ENCODE data around the gene ATF6.

Gene ATF6

DNA sequence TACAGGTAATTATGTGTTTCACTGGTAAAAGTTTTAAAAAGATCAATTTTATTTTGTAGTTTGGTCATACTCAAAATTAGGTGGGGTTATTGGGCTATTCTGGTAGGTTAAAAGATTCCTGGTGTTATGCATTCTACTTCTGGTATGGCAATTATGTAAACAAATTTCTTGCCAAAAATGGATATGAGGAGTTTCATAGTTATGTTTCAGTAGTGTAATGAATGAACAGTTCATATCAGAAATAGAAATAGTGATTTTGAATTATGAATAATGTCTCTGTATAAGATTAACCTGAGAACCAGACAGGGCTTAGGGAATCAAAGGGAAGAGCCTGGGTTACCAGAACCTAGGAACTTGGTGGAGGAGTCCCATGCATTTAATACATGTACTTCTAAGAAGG is 15.9 kb downstream of the ATF6 start:
- DNase-seq (ENCODE audit: low read depth) = no peak
- TF ChIP-seq, protein P1, sequence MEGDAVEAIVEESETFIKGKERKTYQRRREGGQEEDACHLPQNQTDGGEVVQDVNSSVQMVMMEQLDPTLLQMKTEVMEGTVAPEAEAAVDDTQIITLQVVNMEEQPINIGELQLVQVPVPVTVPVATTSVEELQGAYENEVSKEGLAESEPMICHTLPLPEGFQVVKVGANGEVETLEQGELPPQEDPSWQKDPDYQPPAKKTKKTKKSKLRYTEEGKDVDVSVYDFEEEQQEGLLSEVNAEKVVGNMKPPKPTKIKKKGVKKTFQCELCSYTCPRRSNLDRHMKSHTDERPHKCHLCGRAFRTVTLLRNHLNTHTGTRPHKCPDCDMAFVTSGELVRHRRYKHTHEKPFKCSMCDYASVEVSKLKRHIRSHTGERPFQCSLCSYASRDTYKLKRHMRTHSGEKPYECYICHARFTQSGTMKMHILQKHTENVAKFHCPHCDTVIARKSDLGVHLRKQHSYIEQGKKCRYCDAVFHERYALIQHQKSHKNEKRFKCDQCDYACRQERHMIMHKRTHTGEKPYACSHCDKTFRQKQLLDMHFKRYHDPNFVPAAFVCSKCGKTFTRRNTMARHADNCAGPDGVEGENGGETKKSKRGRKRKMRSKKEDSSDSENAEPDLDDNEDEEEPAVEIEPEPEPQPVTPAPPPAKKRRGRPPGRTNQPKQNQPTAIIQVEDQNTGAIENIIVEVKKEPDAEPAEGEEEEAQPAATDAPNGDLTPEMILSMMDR (conservative IDR thresholded peaks at IDR 0.05; ENCODE audit: control insufficient read depth, insufficient read depth, low read depth, low read length) = no peak
- no peak overlapping the region for H3K4me3 ChIP-seq (ENCODE audit: control insufficient read depth, low read depth, low read length)

DNA sequence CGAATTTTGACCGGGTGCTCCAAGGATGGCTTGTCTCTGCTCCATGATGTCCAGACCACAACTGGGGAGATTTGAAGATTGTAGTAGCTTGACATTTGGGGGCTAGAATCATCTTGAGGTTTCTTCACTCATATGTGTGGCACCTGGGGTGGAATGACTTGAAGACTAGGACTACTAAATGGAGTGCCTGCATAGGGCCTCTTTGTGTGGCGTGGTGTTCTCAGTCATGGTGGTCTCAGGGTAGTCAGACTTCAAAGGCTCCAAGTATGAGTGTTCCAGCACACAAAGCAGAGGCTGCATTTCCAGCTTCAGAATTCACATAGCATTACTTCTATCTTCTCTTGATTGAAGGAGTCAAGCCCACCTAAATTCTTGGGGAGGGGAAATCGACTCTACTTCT is 16.8 kb downstream of the ATF6 start:
- no peak for DNase-seq (ENCODE audit: low read depth)
- H3K4me3 ChIP-seq (ENCODE audit: control insufficient read depth, low read depth, low read length) = no peak overlapping the region
- TF ChIP-seq, protein P1 (conservative IDR thresholded peaks at IDR 0.05; ENCODE audit: control insufficient read depth, insufficient read depth, low read depth, low read length) = no peak

DNA sequence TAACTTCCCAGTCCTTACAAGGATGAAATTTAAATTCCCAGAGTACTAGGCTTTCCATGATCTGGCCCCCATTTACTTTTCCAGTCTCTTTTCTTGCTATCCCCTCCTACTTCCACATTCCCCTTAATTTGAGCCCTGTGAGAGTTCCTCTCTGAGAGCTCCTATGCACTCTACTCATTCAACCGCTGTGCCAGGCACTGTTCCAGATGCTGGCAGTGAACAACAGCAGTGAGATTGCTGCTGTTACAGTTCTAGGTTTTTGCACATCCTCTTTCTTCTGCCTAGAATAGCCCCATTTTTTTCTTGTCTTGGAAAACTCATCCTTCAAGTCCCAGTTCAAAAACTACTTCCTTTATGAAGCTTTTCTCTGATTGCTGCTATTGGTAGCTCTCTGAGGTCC is 18.8 kb downstream of the ATF6 start:
- H3K4me3 ChIP-seq (ENCODE audit: control insufficient read depth, low read depth, low read length) = no peak overlapping the region
- no peak for DNase-seq (ENCODE audit: low read depth)
- TF ChIP-seq, protein P1 (conservative IDR thresholded peaks at IDR 0.05; ENCODE audit: control insufficient read depth, insufficient read depth, low read depth, low read length) = no peak

DNA sequence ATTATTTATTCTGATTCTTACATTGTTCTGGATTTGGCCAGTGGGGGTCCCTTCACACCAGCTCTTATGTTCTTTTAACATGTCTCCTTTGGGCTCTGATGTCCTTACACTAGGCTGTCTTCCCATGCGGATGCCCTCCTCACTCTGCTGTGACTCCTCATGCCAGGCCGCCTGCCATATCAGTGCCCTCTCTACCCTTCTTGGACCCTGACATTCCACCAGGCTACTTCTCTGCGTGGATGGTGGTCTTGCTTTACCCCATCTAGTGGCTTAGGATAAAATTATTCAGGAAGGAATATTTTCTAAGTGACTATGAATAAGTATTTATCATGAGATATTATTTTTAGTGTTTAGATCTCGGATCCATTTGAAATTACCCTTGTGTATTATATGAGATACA is 21.2 kb downstream of the ATF6 start:
- no peak overlapping the region for H3K4me3 ChIP-seq (ENCODE audit: control insufficient read depth, low read depth, low read length)
- no peak for DNase-seq (ENCODE audit: low read depth)

GRCh38 chr1:161790587-161791317 is 24.6 kb downstream of the ATF6 start:
- DNase-seq (ENCODE audit: low read depth) = peak; percentile 27
- no peak overlapping the region for H3K4me3 ChIP-seq (ENCODE audit: control insufficient read depth, low read depth, low read length)
- TF ChIP-seq, protein P1 (conservative IDR thresholded peaks at IDR 0.05; ENCODE audit: control insufficient read depth, insufficient read depth, low read depth, low read length) = no peak

More for the DNA sequence above, 21.2 kb downstream of the ATF6 start:
- TF ChIP-seq, protein P1 (conservative IDR thresholded peaks at IDR 0.05; ENCODE audit: control insufficient read depth, insufficient read depth, low read depth, low read length) = no peak

DNA sequence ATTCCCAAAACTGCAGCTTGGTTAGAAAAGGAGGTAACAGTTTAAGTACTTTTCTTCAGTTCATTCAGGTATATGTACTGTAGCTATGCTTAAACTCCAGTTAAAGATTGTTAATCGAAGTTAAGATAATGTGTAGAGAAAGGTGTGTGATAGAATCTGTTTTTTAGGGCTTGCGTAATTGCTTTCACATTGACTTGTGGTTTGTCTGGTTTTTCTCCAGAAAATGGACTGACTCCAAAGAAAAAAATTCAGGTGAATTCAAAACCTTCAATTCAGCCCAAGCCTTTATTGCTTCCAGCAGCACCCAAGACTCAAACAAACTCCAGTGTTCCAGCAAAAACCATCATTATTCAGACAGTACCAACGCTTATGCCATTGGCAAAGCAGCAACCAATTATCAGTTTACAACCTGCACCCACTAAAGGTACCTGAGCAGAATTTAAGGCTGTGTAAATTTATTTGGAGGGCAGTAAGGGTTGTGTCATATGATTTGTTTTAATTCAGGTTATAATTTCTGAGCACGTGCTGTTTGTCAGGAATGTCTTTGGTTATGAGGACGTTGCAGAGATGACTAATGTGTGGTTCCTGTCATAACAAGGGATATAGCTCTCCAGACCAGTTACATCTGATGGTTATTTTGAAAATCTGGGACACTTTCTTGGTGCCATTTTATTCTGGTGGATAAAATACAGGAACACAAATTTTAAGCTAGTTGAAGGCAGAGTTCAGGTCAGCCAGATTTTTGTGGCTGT is 26.0 kb downstream of the ATF6 start:
- peak; percentile 54 for DNase-seq (ENCODE audit: low read depth)
- TF ChIP-seq, protein P1 (conservative IDR thresholded peaks at IDR 0.05; ENCODE audit: control insufficient read depth, insufficient read depth, low read depth, low read length) = no peak
- no peak overlapping the region for H3K4me3 ChIP-seq (ENCODE audit: control insufficient read depth, low read depth, low read length)
